NT2/D1 (cell line): ENCODE measurements around the gene NKAIN2.

Source experiments
- DNase-seq: peaks from one replicate; pipeline ENCODE4 v3.0.0-alpha.2; 2011; ENCODE audit warnings: low read depth, low spot score
- H3K27me3 ChIP-seq: 2 replicates; pipeline ENCODE4 v1.6.0; 2011; ENCODE audit warnings: mild to moderate bottlenecking; ENCODE audit not compliant: insufficient read length, insufficient read depth
- H3K36me3 ChIP-seq: 2 replicates; pipeline ENCODE4 v1.6.1; 2011; ENCODE audit warnings: mild to moderate bottlenecking, low read length, mixed read lengths; ENCODE audit not compliant: insufficient read depth, insufficient read length
- H3K4me1 ChIP-seq: 2 replicates; pipeline ENCODE4 v1.5.1; 2011; ENCODE audit not compliant: insufficient read depth, insufficient read length
- H3K4me3 ChIP-seq: 2 replicates; pipeline ENCODE4 v1.5.1; 2011; ENCODE audit warnings: low read depth; ENCODE audit not compliant: insufficient read length
- H3K9ac ChIP-seq: 2 replicates; pipeline ENCODE4 v1.6.0; 2011; ENCODE audit warnings: low read depth; ENCODE audit not compliant: insufficient read length
- H3K9me3 ChIP-seq: 2 replicates; pipeline ENCODE4 v1.5.1; 2011; ENCODE audit warnings: mild to moderate bottlenecking, low read length; ENCODE audit not compliant: insufficient read depth
- SUZ12 ChIP-seq: IDR thresholded peaks from 2 replicates; pipeline ENCODE4 v1.6.1; 2011; ENCODE audit not compliant: insufficient read length, insufficient read depth; ENCODE audit errors: extremely low read depth
- YY1 ChIP-seq: IDR thresholded peaks from 2 replicates; pipeline ENCODE4 v1.6.1; 2011; ENCODE audit not compliant: insufficient read length, insufficient read depth
- ZNF274 ChIP-seq: IDR thresholded peaks from 2 replicates; pipeline ENCODE4 v1.6.1; 2011; ENCODE audit warnings: mild to moderate bottlenecking, low read depth, low read length

NKAIN2 gene

GRCh38 chr6:124622351-124622750 is 818.7 kb downstream of the NKAIN2 start:
- Histone ChIP-seq H3K9me3 (no peaks in the 10 kb centered on the region), H3K4me1 (no peaks in the 10 kb centered on the region), H3K36me3 (no peaks in the 10 kb centered on the region), H3K27me3 (no peaks in the 10 kb centered on the region), H3K4me3 (no peak overlapping the region), H3K9ac (no peak overlapping the region)
- DNase-seq = no peak
- TF ChIP-seq SUZ12 (no peak), YY1 (no peak), ZNF274 (no peak)

GRCh38 chr6:124633655-124634054 is 830.0 kb downstream of the NKAIN2 start:
- Histone ChIP-seq H3K9me3 (no peaks in the 10 kb centered on the region), H3K27me3 (no peaks in the 10 kb centered on the region), H3K9ac (no peak overlapping the region), H3K4me3 (no peak overlapping the region), H3K36me3 (no peaks in the 10 kb centered on the region), H3K4me1 (no peaks in the 10 kb centered on the region)
- TF ChIP-seq ZNF274 (no peak), YY1 (no peak), SUZ12 (no peak)
- DNase-seq = no peak

GRCh38 chr6:124640432-124640831 is 836.8 kb downstream of the NKAIN2 start:
- H3K9ac ChIP-seq = no peak overlapping the region
- TF ChIP-seq YY1 = no peak
- no peak for TF ChIP-seq ZNF274
- TF ChIP-seq SUZ12 = no peak
- no peaks in the 10 kb centered on the region for H3K9me3 ChIP-seq
- H3K4me1 ChIP-seq = no peaks in the 10 kb centered on the region
- no peak for DNase-seq
- no peaks in the 10 kb centered on the region for H3K36me3 ChIP-seq
- H3K4me3 ChIP-seq = no peak overlapping the region
- no peaks in the 10 kb centered on the region for H3K27me3 ChIP-seq

- H3K36me3 ChIP-seq = no peaks in the 10 kb centered on the region
- no peaks in the 10 kb centered on the region for H3K27me3 ChIP-seq
- no peak overlapping the region for H3K4me3 ChIP-seq
- H3K9ac ChIP-seq = no peak overlapping the region
- DNase-seq = no peak
- no peaks in the 10 kb centered on the region for H3K9me3 ChIP-seq
- TF ChIP-seq SUZ12 (no peak), YY1 (no peak), ZNF274 (no peak)
- H3K4me1 ChIP-seq = no peaks in the 10 kb centered on the region
Measured at GRCh38 chr6:124655866-124656265, 852.2 kb downstream of the NKAIN2 start.

- Histone ChIP-seq H3K36me3 (no peaks in the 10 kb centered on the region), H3K4me3 (no peak overlapping the region), H3K9ac (no peak overlapping the region), H3K9me3 (no peaks in the 10 kb centered on the region), H3K27me3 (no peaks in the 10 kb centered on the region), H3K4me1 (no peaks in the 10 kb centered on the region)
- TF ChIP-seq SUZ12 (no peak), YY1 (no peak), ZNF274 (no peak)
- DNase-seq = no peak
Measured at GRCh38 chr6:124658053-124658452, 854.4 kb downstream of the NKAIN2 start.

GRCh38 chr6:124659427-124659826 is 855.8 kb downstream of the NKAIN2 start:
- Histone ChIP-seq H3K27me3 (no peaks in the 10 kb centered on the region), H3K9me3 (no peaks in the 10 kb centered on the region), H3K36me3 (no peaks in the 10 kb centered on the region), H3K4me1 (no peaks in the 10 kb centered on the region), H3K9ac (no peak overlapping the region), H3K4me3 (no peak overlapping the region)
- TF ChIP-seq ZNF274 = no peak
- DNase-seq = no peak

- H3K9me3 ChIP-seq = no peaks in the 10 kb centered on the region
- H3K4me1 ChIP-seq = no peaks in the 10 kb centered on the region
- no peak overlapping the region for H3K4me3 ChIP-seq
- H3K9ac ChIP-seq = no peak overlapping the region
- H3K36me3 ChIP-seq = no peaks in the 10 kb centered on the region
- TF ChIP-seq YY1 (no peak), SUZ12 (no peak), ZNF274 (no peak)
- H3K27me3 ChIP-seq = no peaks in the 10 kb centered on the region
- DNase-seq = no peak
Measured at GRCh38 chr6:124660185-124660584, 856.5 kb downstream of the NKAIN2 start.

GRCh38 chr6:124661097-124661661 is 857.5 kb downstream of the NKAIN2 start:
- no peak overlapping the region for H3K4me3 ChIP-seq
- TF ChIP-seq SUZ12 (no peak), ZNF274 (no peak), YY1 (no peak)
- no peaks in the 10 kb centered on the region for H3K36me3 ChIP-seq
- H3K27me3 ChIP-seq = no peaks in the 10 kb centered on the region
- no peak overlapping the region for H3K9ac ChIP-seq
- peak; percentile 9 for DNase-seq
- no peaks in the 10 kb centered on the region for H3K9me3 ChIP-seq
- H3K4me1 ChIP-seq = no peaks in the 10 kb centered on the region
